ENCODE measurements around the gene PIWIL4. TPM values are rescaled to one million over a fixed set of nuclear protein-coding genes. Genes with fewer than 3 reads are reported as not detected.

PIWIL4 gene
- total and polyA plus RNA-seq, 9 of the 15 experiments (the other 6 are each of a cell fraction or from before 2014, with no cell fraction given) = 6.3 to 17.0 (median 10.8) TPM

GRCh38 chr11:94528551-94528950, 38.6 kb upstream of the PIWIL4 start:
- intact Hi-C loops (cut with micrococcal nuclease) (loop anchor here (10.0 kb wide), 2 partner anchors 236 to 366 kb away; partner anchors contain the start of gene AMOTL1), in situ Hi-C loops (cut with MboI) (no loop called here)
- Histone ChIP-seq H3K9ac (ENCODE audit: insufficient read depth in 1 of 2, low read depth in 2 of 2, low read length in 2 of 2) (no peak overlapping the region), H3K27me3 (ENCODE audit: control insufficient read depth in 2 of 2, insufficient read depth in 2 of 2, low read length in 2 of 2) (no peaks in the 10 kb centered on the region; a peak in 1 of 5 replicates), H3K79me2 (ENCODE audit: control insufficient read depth, insufficient read depth, low read length) (no peaks in the 10 kb centered on the region), H3K4me3 (no peak overlapping the region), H3K27ac (ENCODE audit: extremely low read depth, low read depth, low read length) (no peak overlapping the region), H3K36me3 (ENCODE audit: control insufficient read depth, insufficient read depth, low read length) (no peaks in the 10 kb centered on the region), H3K4me1 (replicated peaks in 1 of 2; ENCODE audit: control insufficient read depth in 2 of 2, insufficient read depth in 2 of 2, low read length in 2 of 2) (no peaks in the 10 kb centered on the region; a peak in 1 of 5 replicates), H2AFZ (ENCODE audit: low read depth, low read length) (no peak overlapping the region), H3K9me3 (replicated peaks; ENCODE audit: control insufficient read depth, insufficient read depth, low read depth, low read length) (no peaks in the 10 kb centered on the region), H3K9me1 (ENCODE audit: control insufficient read depth, insufficient read depth, low read length) (no peaks in the 10 kb centered on the region), H4K20me1 (replicated peaks; ENCODE audit: control insufficient read depth, insufficient read depth, low read length) (no peaks in the 10 kb centered on the region), H3K4me2 (ENCODE audit: insufficient read depth, low read length) (no peak overlapping the region)
- DNase-seq (ENCODE audit: extremely low read depth in 1 of 4, low spot score in 3 of 4) = no peak
- TF ChIP-seq SMAD4 (CRISPR knock-in tag; conservative IDR thresholded peaks at IDR 0.05) (peak; percentile 56), SP1 (CRISPR knock-in tag; IDR thresholded peaks at IDR 0.05) (no peak), MEF2D (tag; conservative IDR thresholded peaks at IDR 0.05; ENCODE audit: low read depth) (0 out of 2 replicates have a peak, but pooled peaks have one; percentile 33)
- ChIA-PET CTCF (ENCODE audit: low intra/inter-chr PET ratio) (no interaction called here), POLR2A (no interaction called here)
- no TSS peak for BruUV-seq (replicated peaks)
- no peak for FAIRE-seq
- no peak for ATAC-seq

GRCh38 chr11:94532211-94532610, 35.0 kb upstream of the PIWIL4 start:
- Histone ChIP-seq H3K79me2 (ENCODE audit: control insufficient read depth, insufficient read depth, low read length) (no peaks in the 10 kb centered on the region), H3K9me1 (ENCODE audit: control insufficient read depth, insufficient read depth, low read length) (no peaks in the 10 kb centered on the region), H3K4me2 (ENCODE audit: insufficient read depth, low read length) (no peak overlapping the region), H3K9ac (ENCODE audit: insufficient read depth in 1 of 2, low read depth in 2 of 2, low read length in 2 of 2) (no peak overlapping the region), H2AFZ (ENCODE audit: low read depth, low read length) (no peak overlapping the region), H4K20me1 (replicated peaks; ENCODE audit: control insufficient read depth, insufficient read depth, low read length) (no peaks in the 10 kb centered on the region), H3K4me1 (replicated peaks in 1 of 2; ENCODE audit: control insufficient read depth in 2 of 2, insufficient read depth in 2 of 2, low read length in 2 of 2) (no peaks in the 10 kb centered on the region; a peak in 1 of 5 replicates), H3K27me3 (ENCODE audit: control insufficient read depth in 2 of 2, insufficient read depth in 2 of 2, low read length in 2 of 2) (peaks cover 0 to 4% of the 10 kb centered on the region in 2 experiments; a peak in 2 of 5 replicates), H3K4me3 (no peak overlapping the region), H3K36me3 (ENCODE audit: control insufficient read depth, insufficient read depth, low read length) (no peaks in the 10 kb centered on the region), H3K27ac (ENCODE audit: extremely low read depth, low read depth, low read length) (no peak overlapping the region), H3K9me3 (replicated peaks; ENCODE audit: control insufficient read depth, insufficient read depth, low read depth, low read length) (no peaks in the 10 kb centered on the region)
- CTCF ChIA-PET (ENCODE audit: low intra/inter-chr PET ratio) = no interaction called here
- ATAC-seq (no peak), FAIRE-seq (no peak), DNase-seq (ENCODE audit: extremely low read depth in 1 of 4, low spot score in 3 of 4) (no peak)
- intact Hi-C loops (cut with micrococcal nuclease) = no loop called here
- POLR2A ChIA-PET = interaction anchor here (0.7 kb wide), 1 partner anchor 14 kb away, joined by 3 read pairs; no protein-coding TSS in a partner anchor
- in situ Hi-C loops (cut with MboI) = no loop called here
- no peak for TF ChIP-seq CBFB (CRISPR knock-in tag; IDR thresholded peaks at IDR 0.05)
- no peak for TF ChIP-seq ESRRB (CRISPR knock-in tag; IDR thresholded peaks at IDR 0.05; ENCODE audit: borderline replicate concordance)
- TF ChIP-seq YY1 (IDR thresholded peaks at IDR 0.05; ENCODE audit: borderline replicate concordance in 1 of 3, control insufficient read depth in 1 of 3, extremely low read depth in 1 of 3, insufficient read depth in 3 of 3, insufficient read length in 1 of 3, insufficient replicate concordance in 2 of 3, low read depth in 1 of 3, low read length in 2 of 3) = no peak
- no peak for TF ChIP-seq ZNF766 (CRISPR knock-in tag; conservative IDR thresholded peaks at IDR 0.05)
- TF ChIP-seq KAT7 (CRISPR knock-in tag; IDR thresholded peaks at IDR 0.05; ENCODE audit: borderline replicate concordance) = no peak
- TF ChIP-seq CBX8 (IDR thresholded peaks at IDR 0.05; ENCODE audit: borderline replicate concordance, extremely low read depth, low read depth, low read length, poor library complexity, severe bottlenecking) = no peak
- no peak for TF ChIP-seq SIN3B (IDR thresholded peaks at IDR 0.05; ENCODE audit: low read depth)
- TF ChIP-seq ELK3 (CRISPR knock-in tag; IDR thresholded peaks at IDR 0.05) = no peak
- TF ChIP-seq PHTF2 (CRISPR knock-in tag; IDR thresholded peaks at IDR 0.05) = no peak
- TF ChIP-seq KLF1 (tag; IDR thresholded peaks at IDR 0.05) = no peak
- BruUV-seq (replicated peaks) = no TSS peak
- 35% methylated on average over 3 of the region's 3 CpGs for WGBS (ENCODE audit: insufficient coverage, low coverage, missing lambda C conversion rate)
